GM18867 (cell line): ENCODE results near the gene DDX20.
A peak's percentile ranks its signal among the peaks of the same experiment; 100 is the strongest.

Experiments
- ATAC-seq: cut with Tn5 transposase; IDR thresholded peaks from one replicate; pipeline ENCODE4 v1.9.1; 2021; ENCODE audit warnings: mild to moderate bottlenecking, moderate library complexity; ENCODE audit not compliant: unreplicated experiment

DDX20 gene

GRCh38 chr1:111746614-111746999, 9.1 kb upstream of the DDX20 start:
- no peak for ATAC-seq

DNA sequence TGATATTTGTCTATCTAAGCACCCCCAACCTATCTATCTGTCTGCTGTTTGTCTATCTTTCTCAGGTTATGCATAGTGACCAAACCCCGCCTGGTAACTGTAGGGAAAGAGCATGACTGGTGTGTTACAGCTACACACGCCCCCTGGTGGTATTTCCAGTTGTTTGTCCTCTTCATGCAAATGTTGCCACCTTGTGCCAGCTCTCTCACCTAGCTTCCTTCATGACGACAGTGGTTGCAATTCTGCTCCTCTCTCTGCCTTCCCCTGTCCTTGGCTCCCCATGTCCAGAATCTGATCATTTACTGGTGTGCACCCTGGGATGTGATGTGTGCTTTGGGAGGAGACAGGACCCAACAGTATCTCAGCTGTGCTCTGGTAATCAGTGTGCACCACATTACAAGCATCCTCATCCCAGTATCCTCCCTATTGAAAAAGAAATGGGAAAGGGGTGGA, 8.4 kb upstream of the DDX20 start:
- peak; percentile 75 for ATAC-seq

DNA sequence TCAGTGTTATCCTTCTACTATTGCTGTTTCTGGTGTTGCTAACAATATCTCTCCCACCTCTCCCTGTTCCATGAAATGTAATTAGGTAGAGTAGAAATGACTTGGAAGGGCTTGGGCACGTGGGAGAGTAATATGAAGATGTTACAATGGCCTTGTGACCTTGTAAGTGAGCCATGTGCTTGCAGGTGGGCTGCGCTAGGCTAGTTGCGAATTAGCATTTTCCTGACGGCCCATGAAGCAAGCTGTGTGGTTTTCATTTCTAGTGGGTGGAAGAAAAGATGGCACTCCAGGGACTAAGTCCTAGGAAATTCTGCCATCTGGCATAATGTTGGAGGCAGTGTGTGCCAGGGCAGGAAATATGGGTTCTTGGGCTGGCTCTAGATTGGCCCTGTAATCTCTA, 7.8 kb upstream of the DDX20 start:
- ATAC-seq = no peak

DNA sequence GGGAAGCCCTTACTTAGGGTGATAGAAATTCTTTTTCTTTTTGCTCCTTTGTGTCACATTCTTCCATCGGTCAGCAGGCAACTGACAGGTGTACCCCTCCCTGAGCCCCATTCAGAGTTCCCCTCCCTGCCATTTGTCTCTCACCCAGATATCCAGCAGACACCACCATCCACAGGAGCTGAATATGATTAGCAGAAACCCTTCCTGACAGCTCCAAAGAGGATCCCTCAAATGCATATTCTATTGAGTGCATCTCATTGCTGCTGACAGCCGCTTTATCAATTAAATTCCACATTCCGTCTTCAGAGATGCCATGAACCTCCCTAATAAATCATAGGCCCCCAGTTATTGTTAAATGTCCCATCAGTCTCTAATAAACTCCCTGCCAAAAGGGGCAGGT, 6.1 kb upstream of the DDX20 start:
- ATAC-seq = no peak

DNA sequence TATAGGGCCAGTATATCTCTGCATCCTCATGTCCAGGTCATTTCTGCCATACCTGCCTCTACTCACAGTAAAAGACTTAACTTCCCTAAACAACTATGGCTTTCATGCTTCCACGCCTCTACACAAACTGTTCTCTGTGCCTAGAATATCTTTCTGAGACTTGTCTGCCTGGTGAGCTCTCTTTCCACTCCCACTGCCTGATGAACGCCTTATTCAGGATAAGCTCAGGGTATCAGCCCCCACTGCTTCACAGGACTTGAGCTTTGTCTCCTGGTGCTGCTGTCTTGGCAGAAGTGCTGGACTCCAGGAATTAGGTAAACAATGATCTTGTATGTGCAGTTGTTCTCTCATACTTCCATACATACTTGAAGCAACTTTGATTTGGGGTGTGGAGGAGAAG, 4.8 kb upstream of the DDX20 start:
- no peak for ATAC-seq

DNA sequence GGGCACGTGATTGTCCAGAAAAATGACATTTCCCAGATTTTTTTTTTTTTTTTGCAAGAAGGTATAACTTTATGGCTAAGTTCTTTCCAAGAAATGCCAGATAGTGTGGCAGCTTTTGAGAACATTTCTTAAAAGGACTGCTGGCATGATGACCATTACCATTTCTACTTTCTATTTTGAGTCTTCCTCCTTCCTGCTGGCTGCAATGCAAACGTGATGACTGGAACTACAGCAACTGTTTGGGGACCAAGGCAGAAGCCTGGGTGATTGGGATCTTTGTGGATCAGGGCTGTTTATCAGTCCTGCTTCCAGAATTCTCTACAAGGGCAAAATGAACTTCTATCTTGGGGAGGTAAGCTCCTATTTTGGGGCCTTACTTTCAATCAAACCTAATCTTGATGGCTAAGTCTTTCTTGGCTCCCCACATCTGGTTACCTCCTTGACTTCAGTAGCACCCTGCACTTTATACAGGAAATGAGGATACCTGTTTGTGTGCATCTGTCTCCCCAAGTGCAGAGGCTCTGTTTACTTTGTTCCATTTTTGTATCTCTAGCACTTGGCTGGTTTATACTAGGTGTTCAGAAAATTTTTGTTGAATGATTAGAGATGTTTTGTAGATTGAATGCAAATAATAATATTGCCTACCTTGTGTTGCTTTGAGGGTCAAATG, 3.7 kb upstream of the DDX20 start:
- no peak for ATAC-seq

- ATAC-seq = peak; percentile 5
Observed at GRCh38 chr1:111754984-111755330, 744 bp upstream of the DDX20 start.

- no peak for ATAC-seq
Observed at GRCh38 chr1:111756124-111756513, 418 bp downstream of the DDX20 start.

DNA sequence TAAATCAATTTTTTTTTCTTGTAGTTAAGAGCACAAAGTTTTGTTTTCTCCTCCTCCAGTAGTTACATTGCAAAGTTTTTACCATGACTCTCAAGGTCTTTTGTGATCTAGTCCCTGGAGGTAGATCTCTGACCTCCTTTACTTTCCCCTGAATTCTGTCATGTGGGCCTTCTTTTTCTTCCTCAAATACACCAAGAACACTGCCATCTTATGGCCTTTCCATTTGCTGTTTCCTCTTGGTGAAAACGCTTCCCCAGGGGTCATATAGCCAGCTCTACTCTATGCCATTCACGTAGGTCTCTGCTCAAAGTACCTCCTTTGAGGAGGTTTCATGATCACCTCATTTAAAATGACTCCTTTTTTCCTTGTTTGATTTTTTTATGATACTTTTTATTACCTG, 2.7 kb downstream of the DDX20 start:
- no peak for ATAC-seq

DNA sequence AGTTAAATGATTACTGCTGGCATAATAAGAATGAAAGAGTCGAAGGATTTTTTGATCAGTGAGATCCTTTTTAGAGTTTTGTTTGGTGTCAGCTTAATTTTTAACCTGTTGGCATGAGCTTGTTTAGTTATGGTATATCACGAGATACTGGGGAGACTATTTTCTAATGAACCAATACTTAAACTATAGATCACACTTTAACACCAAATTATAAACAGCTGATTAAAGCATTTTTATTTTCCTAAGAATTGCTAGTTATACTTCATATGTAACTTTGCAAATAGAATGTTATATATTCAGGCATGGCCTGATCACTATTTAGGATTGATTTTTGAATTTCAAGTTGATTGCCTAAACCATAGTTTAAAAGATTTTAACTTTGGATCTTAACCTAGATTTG, 6.0 kb downstream of the DDX20 start:
- no peak for ATAC-seq

DNA sequence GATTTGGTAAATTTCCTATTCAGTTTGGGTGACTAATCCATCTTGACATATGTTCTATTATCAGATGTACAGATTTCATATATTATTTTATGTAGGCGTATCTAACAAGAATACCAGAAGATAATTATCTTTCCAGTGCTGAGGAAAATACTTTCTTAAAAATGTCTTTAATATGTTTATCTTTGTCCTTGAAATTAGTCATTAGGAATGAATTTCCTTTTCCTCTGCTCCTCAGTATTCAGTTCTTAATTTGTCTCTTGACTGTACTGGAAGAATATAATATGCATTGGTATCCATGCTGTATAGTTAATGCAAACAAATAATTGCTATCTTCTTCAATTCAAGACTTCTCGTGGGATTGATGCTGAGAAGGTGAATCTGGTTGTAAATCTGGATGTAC, 6.6 kb downstream of the DDX20 start:
- ATAC-seq = no peak

DNA sequence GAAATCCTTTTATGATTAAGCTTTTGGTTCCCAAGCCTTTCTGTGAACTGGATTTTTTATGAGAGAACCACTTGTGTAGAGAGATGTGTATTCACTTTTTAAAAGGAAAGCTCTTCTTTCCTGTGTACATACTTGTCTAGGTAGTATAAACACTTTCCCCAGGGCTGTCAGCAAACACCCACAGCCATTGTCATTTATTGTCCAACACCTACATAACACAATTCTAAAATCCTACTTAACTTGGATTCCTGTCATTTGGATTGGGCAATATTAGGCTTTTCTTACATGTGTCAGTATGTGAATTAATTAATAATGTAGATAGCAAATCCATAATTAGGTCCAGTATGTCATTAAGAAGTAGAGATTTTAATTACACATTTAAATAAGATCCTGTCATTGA, 12.3 kb downstream of the DDX20 start:
- ATAC-seq = no peak

DNA sequence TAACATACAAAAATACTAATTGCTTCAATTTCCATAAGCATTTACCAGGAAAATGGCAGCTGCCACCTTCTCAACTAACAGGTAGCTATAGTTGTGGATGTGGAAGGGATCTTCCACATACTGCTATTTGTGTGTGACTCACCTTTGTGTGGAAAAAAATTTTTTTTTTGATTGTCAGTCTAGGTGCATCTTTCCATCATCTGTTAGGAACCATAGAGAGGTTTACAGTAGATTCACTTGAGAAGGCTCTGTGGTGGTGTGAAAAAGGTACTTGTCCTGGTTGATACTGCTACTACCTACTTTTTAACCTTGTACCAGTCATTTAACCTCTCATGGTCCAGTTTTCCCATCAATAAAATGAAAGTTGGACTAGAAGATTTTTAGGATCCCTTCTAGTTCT, 12.9 kb downstream of the DDX20 start:
- no peak for ATAC-seq

DNA sequence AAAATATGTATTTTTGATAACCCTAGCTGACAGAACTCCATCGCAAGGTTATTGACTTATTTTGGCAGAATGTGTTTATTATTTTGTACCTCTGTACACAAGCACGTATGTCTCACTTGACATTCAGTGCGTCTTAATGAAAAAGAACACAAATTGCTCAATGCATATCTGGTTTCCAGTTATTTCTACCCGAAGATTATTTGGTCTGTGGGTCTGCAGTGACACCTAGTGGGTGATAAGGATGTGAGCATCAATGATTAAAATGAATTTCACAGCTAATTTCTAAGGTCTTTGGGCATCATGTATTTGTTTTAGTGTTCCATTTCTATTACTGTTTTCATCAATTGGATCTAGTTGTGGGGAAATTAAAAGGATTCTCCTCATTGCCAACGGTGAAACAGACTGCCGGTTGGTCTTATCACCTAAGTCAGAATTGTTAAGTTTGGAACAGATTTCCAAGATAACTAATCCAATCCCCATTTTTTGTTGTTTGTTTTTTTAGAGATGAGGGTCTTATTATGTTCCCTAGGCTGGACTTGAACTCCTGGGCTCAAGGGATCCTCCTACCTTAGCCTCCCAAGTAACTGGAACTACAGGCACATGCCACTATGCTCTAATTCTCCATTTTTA, 13.9 kb downstream of the DDX20 start:
- ATAC-seq = no peak

DNA sequence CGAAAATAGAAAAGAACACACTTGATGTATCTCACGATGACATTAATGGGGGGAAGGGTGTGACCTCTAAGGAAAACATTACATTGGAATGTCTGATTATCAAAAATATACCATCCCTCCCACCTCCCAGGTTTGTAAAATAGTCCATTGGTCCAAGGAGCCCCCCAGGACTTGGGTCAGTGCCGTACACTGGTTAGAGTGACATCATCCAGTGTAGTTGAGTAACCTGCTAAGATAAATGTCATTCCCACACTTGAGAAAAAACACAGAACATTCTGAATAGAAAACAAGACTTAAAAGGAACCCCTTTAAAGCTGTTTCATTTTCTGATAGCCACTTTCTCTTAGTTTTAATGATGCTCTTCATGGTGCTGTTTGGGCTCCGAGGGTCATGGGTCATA, 15.2 kb downstream of the DDX20 start:
- ATAC-seq = no peak

DNA sequence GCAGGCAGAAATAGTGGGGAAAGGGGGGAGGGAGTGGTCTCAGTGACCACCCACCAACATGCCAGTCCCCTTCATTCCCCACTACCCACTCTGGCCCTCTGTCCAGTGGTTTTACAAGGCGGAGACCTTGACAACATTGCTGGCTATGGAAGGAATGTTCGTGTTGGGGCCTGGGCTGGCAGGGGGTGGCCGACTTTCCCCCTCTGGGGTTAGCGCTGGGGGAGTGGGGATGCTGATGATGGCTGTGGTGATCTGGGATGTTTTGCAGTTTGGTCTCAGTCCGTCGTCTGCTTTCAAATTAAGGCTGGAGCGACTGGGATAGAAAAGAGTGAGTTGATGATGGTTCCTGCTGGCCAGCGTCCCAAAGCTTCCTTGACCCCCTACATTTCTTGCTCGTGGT, 20.3 kb downstream of the DDX20 start:
- ATAC-seq = no peak

GRCh38 chr1:111776391-111776790, 20.7 kb downstream of the DDX20 start:
- no peak for ATAC-seq

DNA sequence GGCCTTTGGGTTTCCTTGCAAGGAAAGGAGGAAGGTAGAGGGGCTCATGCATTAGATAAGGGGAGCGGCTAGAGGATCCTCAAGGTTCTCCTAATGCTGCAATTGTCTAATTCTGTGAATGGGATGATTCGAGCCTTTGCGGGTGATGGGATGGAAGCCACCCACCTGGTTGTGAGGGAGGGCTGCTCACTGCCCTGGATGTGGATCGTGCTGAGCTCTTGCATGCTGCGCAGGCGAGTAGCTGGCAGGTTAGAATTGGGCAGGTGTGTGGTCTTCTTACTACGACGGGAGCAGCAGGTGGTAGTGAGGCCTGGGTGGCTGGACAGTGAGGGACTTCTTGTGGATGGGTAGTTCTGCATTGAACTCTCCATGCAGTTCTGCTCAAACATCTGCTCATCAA, 21.2 kb downstream of the DDX20 start:
- ATAC-seq = no peak

DNA sequence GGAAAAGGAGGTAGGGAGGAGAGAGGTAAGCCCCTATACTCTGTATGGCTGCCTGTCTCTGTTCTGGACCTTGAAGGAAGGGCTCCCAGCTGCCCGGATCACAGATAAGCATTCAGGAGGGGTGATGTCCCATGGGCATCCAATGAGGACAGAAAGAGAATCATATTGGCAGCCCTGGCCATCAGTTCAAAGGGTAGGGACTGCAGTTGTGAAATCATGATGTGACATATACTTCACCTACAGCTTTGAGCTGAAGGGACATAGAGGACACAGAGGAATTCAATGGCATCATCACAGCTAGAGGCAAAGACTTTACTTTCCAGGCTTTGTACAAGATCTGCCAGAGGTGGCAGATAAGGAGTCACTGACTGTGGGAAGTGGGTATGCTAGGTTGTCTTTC, 21.6 kb downstream of the DDX20 start:
- no peak for ATAC-seq

DNA sequence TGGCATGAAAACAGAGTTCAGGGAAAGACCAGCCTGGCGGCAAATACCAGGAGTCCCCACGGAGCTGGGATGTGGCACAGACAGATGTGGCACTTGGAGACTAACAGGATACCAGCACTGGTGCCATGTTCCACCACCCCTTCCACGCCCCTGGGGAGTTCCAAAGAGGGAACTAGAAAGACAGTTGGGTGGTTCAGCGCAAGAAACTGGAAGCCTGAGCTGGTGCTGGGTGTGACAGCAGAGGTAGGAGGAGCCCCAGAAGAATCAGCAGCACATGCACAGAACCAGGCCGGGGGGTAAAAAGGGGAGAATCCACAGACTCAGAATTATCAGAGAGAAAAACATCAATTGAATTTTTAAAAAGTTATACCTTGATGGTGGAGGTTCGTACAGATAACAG, 22.4 kb downstream of the DDX20 start:
- ATAC-seq = no peak

DNA sequence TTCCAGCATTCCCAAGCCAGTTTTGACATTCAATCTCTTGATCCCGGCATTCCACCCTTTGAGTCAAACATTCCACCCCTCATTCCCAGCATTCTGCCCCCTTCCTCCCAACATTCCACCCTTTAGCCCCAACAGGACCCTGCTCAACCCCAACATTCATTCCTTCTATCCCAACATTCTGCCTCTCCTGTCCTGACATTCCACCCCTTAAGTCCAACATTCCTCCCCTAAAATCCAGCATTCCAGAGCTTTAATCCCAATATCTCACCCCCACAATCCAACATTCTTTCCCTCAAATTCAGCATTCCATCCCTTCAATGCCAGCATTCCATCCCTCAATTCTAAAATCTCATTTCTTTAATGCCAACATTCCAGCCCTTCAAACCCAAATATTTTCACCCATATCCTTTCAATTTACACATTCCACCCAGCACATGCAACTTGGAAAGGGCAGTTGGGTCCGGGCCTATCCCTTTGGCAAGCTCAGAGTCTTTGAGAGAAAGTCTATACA, 22.9 kb downstream of the DDX20 start:
- no peak for ATAC-seq

DNA sequence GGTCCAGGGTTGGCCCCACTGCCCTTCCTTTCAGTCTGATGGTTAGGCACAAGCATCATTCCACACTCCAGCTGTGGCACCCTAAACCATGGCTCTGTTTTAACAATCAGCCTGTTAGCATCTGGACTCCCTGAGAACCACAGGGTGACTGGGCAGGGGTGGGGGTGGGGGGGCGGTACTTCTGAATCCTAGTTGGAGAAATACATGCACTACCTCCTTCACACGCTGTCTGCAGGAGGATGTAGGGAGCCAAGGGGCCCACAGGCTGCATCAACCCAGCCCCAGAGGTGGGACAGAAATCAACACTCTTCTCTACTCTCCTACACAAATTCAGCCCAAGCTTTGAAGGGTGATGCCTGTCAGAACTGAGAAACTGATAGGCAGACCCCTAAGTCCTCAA, 23.8 kb downstream of the DDX20 start:
- no peak for ATAC-seq
